Neural cell (in vitro differentiated cells): Measurements from ENCODE around the gene SUGCT. TPM values are rescaled to one million over a fixed set of nuclear protein-coding genes. Genes with fewer than 3 reads are reported as not detected.

Experiments used
- H2AFZ ChIP-seq: fragments of 200-600, 300-800 bp; sonication (generic), shearing (Covaris generic); 2 replicates; pipeline ENCODE4 v1.6.0; 2014; ENCODE audit warnings: low read depth, mild to moderate bottlenecking, antibody characterized with exemption, low read length, moderate library complexity
- H3F3A ChIP-seq: fragments of 200-600 bp; shearing (Covaris generic); 2 replicates; pipeline ENCODE4 v1.6.1; 2016; ENCODE audit warnings: mild to moderate bottlenecking, moderate library complexity, mixed read lengths, antibody characterized with exemption, low read length; ENCODE audit not compliant: insufficient read depth, poor library complexity, severe bottlenecking
- H3K27ac ChIP-seq: fragments of 200-600, 300-800 bp; sonication (generic), shearing (Covaris generic); 2 replicates; pipeline ENCODE4 v1.5.1; 2014; ENCODE audit warnings: mild to moderate bottlenecking, low read length, moderate library complexity
- H3K27me3 ChIP-seq: fragments of 300-800, 200-600 bp; sonication (generic), shearing (Covaris generic); 2 replicates; pipeline ENCODE4 v1.6.0; 2014; ENCODE audit warnings: mild to moderate bottlenecking, low read depth, low read length, moderate library complexity; ENCODE audit not compliant: insufficient read depth
- H3K36me3 ChIP-seq: fragments of 300-800, 200-600 bp; sonication (generic), shearing (Covaris generic); 2 replicates; pipeline ENCODE4 v1.5.1; 2014; ENCODE audit warnings: mild to moderate bottlenecking, antibody characterized with exemption, low read length, moderate library complexity; ENCODE audit not compliant: insufficient read depth
- H3K4me2 ChIP-seq: fragments of 300-800, 200-600 bp; sonication (generic), shearing (Covaris generic); 2 replicates; pipeline ENCODE4 v1.6.0; 2014; ENCODE audit warnings: mild to moderate bottlenecking, low read length
- H3K4me3 ChIP-seq: fragments of 300-800, 200-600 bp; sonication (generic), shearing (Covaris generic); 2 replicates; pipeline ENCODE4 v1.5.1; 2014; ENCODE audit warnings: mild to moderate bottlenecking, low read length, moderate library complexity
- H3K79me2 ChIP-seq: fragments of 200-600 bp; shearing (Covaris generic); replicated peaks from 2 replicates; pipeline ENCODE4 v1.6.0; 2014; ENCODE audit warnings: mild to moderate bottlenecking, low read length, moderate library complexity; ENCODE audit not compliant: insufficient read depth
- H3K9ac ChIP-seq: fragments of 300-800, 200-600 bp; sonication (generic), shearing (Covaris generic); 2 replicates; pipeline ENCODE4 v1.6.1; 2016; ENCODE audit warnings: mild to moderate bottlenecking, low read length, mixed read lengths
- H3K9me2 ChIP-seq: fragments of 200-600 bp; shearing (Covaris generic); 2 replicates; pipeline ENCODE4 v1.6.1; 2016; ENCODE audit warnings: mild to moderate bottlenecking, low read length, mixed read lengths; ENCODE audit not compliant: insufficient read depth
- H3K9me3 ChIP-seq: fragments of 200-600, 300-800 bp; sonication (generic), shearing (Covaris generic); 2 replicates; pipeline ENCODE4 v1.6.1; 2016; ENCODE audit warnings: mild to moderate bottlenecking, mixed run types, low read length, moderate library complexity, mixed read lengths
- H4K20me1 ChIP-seq: fragments of 200-600 bp; shearing (Covaris generic); 2 replicates; pipeline ENCODE4 v1.6.1; 2016; ENCODE audit warnings: mild to moderate bottlenecking, mixed run types; ENCODE audit not compliant: insufficient read depth
- CTCF ChIP-seq: fragments of 450-650 bp; IDR thresholded peaks from 2 replicates; pipeline ENCODE4 v1.5.1; 2014; ENCODE audit warnings: antibody characterized with exemption, mild to moderate bottlenecking, moderate library complexity; ENCODE audit not compliant: poor library complexity, severe bottlenecking
- EP300 ChIP-seq: fragments of 450-650 bp; conservative IDR thresholded peaks from 2 replicates; pipeline ENCODE4 v1.6.1; 2014; ENCODE audit warnings: antibody characterized with exemption, mild to moderate bottlenecking, moderate library complexity; ENCODE audit not compliant: poor library complexity, severe bottlenecking
- EZH2 ChIP-seq: fragments of 200-600, 300-800 bp; shearing (Covaris generic), sonication (generic); IDR thresholded peaks from 2 replicates; pipeline ENCODE4 v1.6.1; 2014; ENCODE audit warnings: antibody characterized with exemption, low read length, borderline replicate concordance, mild to moderate bottlenecking; ENCODE audit not compliant: insufficient read depth, poor library complexity, severe bottlenecking
- MXI1 ChIP-seq: fragments of 450-650 bp; conservative IDR thresholded peaks from 2 replicates; pipeline ENCODE4 v1.6.1; 2014; ENCODE audit warnings: antibody characterized with exemption, mild to moderate bottlenecking; ENCODE audit not compliant: poor library complexity, severe bottlenecking
- POLR2AphosphoS5 ChIP-seq: IDR thresholded peaks from 2 replicates; pipeline ENCODE4 v1.6.1; 2012
- RAD21 ChIP-seq: fragments of 450-650 bp; conservative IDR thresholded peaks from 2 replicates; pipeline ENCODE4 v1.6.1; 2014; ENCODE audit warnings: antibody characterized with exemption, mild to moderate bottlenecking, moderate library complexity
- REST ChIP-seq: IDR thresholded peaks from 2 replicates; pipeline ENCODE4 v1.6.1; 2012; ENCODE audit warnings: borderline replicate concordance
- SMC3 ChIP-seq: fragments of 450-650 bp; conservative IDR thresholded peaks from 2 replicates; pipeline ENCODE4 v1.6.1; 2014; ENCODE audit warnings: antibody characterized with exemption, mild to moderate bottlenecking, moderate library complexity; ENCODE audit not compliant: poor library complexity
- TAF1 ChIP-seq: IDR thresholded peaks from 2 replicates; pipeline ENCODE4 v1.6.1; 2012; ENCODE audit warnings: low read depth
- polyA plus RNA-seq: library from polyadenylated mRNA; depleted of rRNA; stranded (reverse); fragments of >200 nt; gene quantifications from 2 replicates; pipeline ENCODE4 v1.2.3, GENCODE V29; 2014

The SUGCT gene
- polyA plus RNA-seq, 1 donor from 2014 or later: not detected

GRCh38 chr7:40899151-40899550, 764.3 kb downstream of the SUGCT start:
- no peak overlapping the region for H3K4me2 ChIP-seq
- no peaks in the 10 kb centered on the region for H3K36me3 ChIP-seq
- H3K27ac ChIP-seq: no peak overlapping the region
- H4K20me1 ChIP-seq: no peaks in the 10 kb centered on the region
- no peaks in the 10 kb centered on the region for H3F3A ChIP-seq
- no peaks in the 10 kb centered on the region for H3K27me3 ChIP-seq
- H3K9me3 ChIP-seq: peaks cover 2% of the 10 kb centered on the region
- H3K9me2 ChIP-seq: no peaks in the 10 kb centered on the region
- H3K9ac ChIP-seq: no peak overlapping the region
- H3K79me2 ChIP-seq: no peaks in the 10 kb centered on the region
- H2AFZ ChIP-seq: no peak overlapping the region
- H3K4me3 ChIP-seq: no peak overlapping the region
- TF ChIP-seq TAF1: no peak
- no peak for TF ChIP-seq EP300
- no peak for TF ChIP-seq CTCF
- no peak for TF ChIP-seq RAD21
- no peak for TF ChIP-seq SMC3
- TF ChIP-seq REST: no peak
- TF ChIP-seq EZH2: no peak
- no peak for TF ChIP-seq MXI1
- no peak for TF ChIP-seq POLR2AphosphoS5

- peaks cover 2% of the 10 kb centered on the region for H3K9me3 ChIP-seq
- no peaks in the 10 kb centered on the region for H3F3A ChIP-seq
- no peaks in the 10 kb centered on the region for H3K9me2 ChIP-seq
- no peak for TF ChIP-seq EZH2
- TF ChIP-seq TAF1: no peak
- no peak for TF ChIP-seq REST
- no peak for TF ChIP-seq POLR2AphosphoS5
- no peak for TF ChIP-seq RAD21
- no peak for TF ChIP-seq MXI1
- TF ChIP-seq CTCF: no peak
- TF ChIP-seq EP300: no peak
- no peak for TF ChIP-seq SMC3
- no peaks in the 10 kb centered on the region for H3K79me2 ChIP-seq
- no peaks in the 10 kb centered on the region for H3K27me3 ChIP-seq
- no peaks in the 10 kb centered on the region for H3K36me3 ChIP-seq
- no peak overlapping the region for H3K4me2 ChIP-seq
- H3K9ac ChIP-seq: no peak overlapping the region
- H3K27ac ChIP-seq: no peak overlapping the region
- H3K4me3 ChIP-seq: no peak overlapping the region
- H4K20me1 ChIP-seq: no peaks in the 10 kb centered on the region
- H2AFZ ChIP-seq: no peak overlapping the region
Observed at GRCh38 chr7:40899636-40900507, 765.1 kb downstream of the SUGCT start.
